Astrocyte (in vitro differentiated cells and primary cell): ENCODE data around the gene PACRG.

Experiments
- EZH2 ChIP-seq: IDR thresholded peaks from 2 replicates; pipeline ENCODE4 v1.6.1; 2012; ENCODE audit warnings: mild to moderate bottlenecking, low read length, inconsistent platforms; ENCODE audit not compliant: insufficient read depth
- TF ChIP-seq, protein P1 (sequence below): IDR thresholded peaks from 2 replicates; pipeline ENCODE4 v1.5.1; 2011; ENCODE audit warnings: low read depth, mild to moderate bottlenecking, inconsistent platforms, low read length, moderate library complexity; ENCODE audit not compliant: insufficient read depth

DNA sequence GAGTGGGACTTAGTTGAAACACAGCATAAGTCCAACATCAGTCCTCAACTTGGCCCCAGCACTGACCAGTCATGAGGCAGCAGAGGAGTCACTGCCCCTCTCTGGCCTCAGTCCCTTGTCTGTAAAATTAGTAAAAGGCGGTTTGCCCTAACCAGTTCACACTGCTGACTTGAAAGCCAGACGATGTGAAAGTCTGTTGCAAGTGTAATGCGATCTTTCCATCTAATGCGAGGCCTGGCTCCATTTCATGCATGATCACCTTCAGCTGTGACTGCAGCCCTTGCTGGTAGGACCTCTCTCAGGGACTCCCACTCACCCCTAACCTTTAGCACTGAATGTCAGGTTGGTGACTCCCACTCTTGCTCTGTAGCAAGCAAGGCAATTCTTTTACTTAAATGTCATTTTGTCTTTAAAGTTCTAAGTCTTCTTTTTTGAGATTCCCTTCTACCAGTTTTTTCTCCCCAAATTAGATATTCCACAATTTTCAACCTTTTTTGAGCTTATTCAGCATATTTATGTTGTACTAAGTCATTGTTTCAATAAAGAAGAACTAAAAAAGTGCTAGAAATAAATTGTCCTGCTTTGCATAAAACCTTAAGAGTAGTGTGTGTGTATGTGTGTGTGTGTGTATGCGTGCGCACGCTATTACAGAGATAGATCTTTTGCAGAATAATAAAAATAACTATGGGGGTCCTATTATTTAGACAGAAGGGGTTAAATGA is 245.5 kb downstream of the PACRG start:
- TF ChIP-seq, protein P1, sequence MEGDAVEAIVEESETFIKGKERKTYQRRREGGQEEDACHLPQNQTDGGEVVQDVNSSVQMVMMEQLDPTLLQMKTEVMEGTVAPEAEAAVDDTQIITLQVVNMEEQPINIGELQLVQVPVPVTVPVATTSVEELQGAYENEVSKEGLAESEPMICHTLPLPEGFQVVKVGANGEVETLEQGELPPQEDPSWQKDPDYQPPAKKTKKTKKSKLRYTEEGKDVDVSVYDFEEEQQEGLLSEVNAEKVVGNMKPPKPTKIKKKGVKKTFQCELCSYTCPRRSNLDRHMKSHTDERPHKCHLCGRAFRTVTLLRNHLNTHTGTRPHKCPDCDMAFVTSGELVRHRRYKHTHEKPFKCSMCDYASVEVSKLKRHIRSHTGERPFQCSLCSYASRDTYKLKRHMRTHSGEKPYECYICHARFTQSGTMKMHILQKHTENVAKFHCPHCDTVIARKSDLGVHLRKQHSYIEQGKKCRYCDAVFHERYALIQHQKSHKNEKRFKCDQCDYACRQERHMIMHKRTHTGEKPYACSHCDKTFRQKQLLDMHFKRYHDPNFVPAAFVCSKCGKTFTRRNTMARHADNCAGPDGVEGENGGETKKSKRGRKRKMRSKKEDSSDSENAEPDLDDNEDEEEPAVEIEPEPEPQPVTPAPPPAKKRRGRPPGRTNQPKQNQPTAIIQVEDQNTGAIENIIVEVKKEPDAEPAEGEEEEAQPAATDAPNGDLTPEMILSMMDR: no peak
- no peak for TF ChIP-seq EZH2
